OCI-LY7 (cell line): Measurements from ENCODE around the gene DNMT1.

Experiments used
- CTCF ChIP-seq: fragments of 200-600 bp; sonication (generic); conservative IDR thresholded peaks from 2 replicates; pipeline ENCODE4 v1.5.1; 2014; ENCODE audit warnings: mild to moderate bottlenecking, antibody characterized with exemption, low read length, moderate library complexity, mixed read lengths
- EZH2phosphoT487 ChIP-seq: fragments of 200-600 bp; sonication (generic); IDR thresholded peaks from 2 replicates; pipeline ENCODE4 v1.6.1; 2018; ENCODE audit warnings: low read depth, borderline replicate concordance, mild to moderate bottlenecking, mixed run types, antibody characterized with exemption, low read length, moderate library complexity, mixed read lengths

- no peak for TF ChIP-seq CTCF
- no peak for TF ChIP-seq EZH2phosphoT487
Measured at GRCh38 chr19:10126213-10126639, 68.5 kb downstream of the DNMT1 start.
